GM12891 (cell line): ENCODE measurements around the gene ARPP21.

ENCODE experiments used
- POLR2A ChIP-seq: IDR thresholded peaks from 2 replicates; pipeline ENCODE4 v1.6.1; 2011; ENCODE audit warnings: low read depth, low read length, control low read depth
- POLR2AphosphoS5 ChIP-seq: IDR thresholded peaks from 2 replicates; pipeline ENCODE4 v1.6.1; 2011; ENCODE audit warnings: low read depth, low read length, control low read depth
- TAF1 ChIP-seq: IDR thresholded peaks from 2 replicates; pipeline ENCODE4 v1.6.1; 2011; ENCODE audit warnings: low read depth, low read length, control low read depth

GRCh38 chr3:35645189-35645588 lies 5.9 kb downstream of the ARPP21 start:
- TF ChIP-seq POLR2AphosphoS5, result no peak
- TF ChIP-seq POLR2A, result no peak
- TF ChIP-seq TAF1, result no peak
